IMR-90 (cell line): ENCODE data around the gene MAGI2. TPM values are rescaled to one million over a fixed set of nuclear protein-coding genes. Genes with fewer than 3 reads are reported as not detected.

Source experiments
- ATAC-seq: fragments of 200-7000 bp; cut with Tn5 transposase; 2 replicates; pipeline ENCODE4 v1.9.1; 2020; ENCODE audit warnings: low read depth, mild to moderate bottlenecking, moderate library complexity
- BruUV-seq: library from RNA; stranded (reverse); fragments of 400-500 nt; replicated peaks from 2 replicates; lab custom pipeline; 2021; lab: Mats Ljungman, UMichigan
- CTCF ChIA-PET: fragments of 300-600 bp; formaldehyde crosslinking; extraction: SDS; loops from one replicate; lab custom pipeline; 2021; ENCODE audit warnings: antibody characterized with exemption; lab: Yijun Ruan, JAX
- POLR2A ChIA-PET: fragments of 300-600 bp; sonication (Branson Sonifier 250); formaldehyde crosslinking; loops from one replicate; lab custom pipeline; 2022; ENCODE audit warnings: antibody characterized with exemption; ENCODE audit not compliant: unreplicated experiment; lab: Charles Lee
- DNase-seq: peaks from one replicate; pipeline ENCODE4 v3.0.0; 2013
- H2AFZ ChIP-seq: replicated peaks from 2 replicates; pipeline ENCODE3; 2013; ENCODE audit warnings: low read length, mild to moderate bottlenecking; ENCODE audit not compliant: poor library complexity
- H2AK5ac ChIP-seq: 2 replicates; pipeline ENCODE4 v1.6.1; 2013; ENCODE audit warnings: low read depth, low read length, inconsistent platforms
- H2AK9ac ChIP-seq: replicated peaks from 2 replicates; pipeline ENCODE3; 2013; ENCODE audit warnings: mild to moderate bottlenecking, low read depth, low read length, moderate library complexity; ENCODE audit not compliant: poor library complexity
- H2BK120ac ChIP-seq: 2 replicates; pipeline ENCODE4 v1.6.1; 2013; ENCODE audit warnings: low read depth, low read length, inconsistent platforms
- H2BK15ac ChIP-seq: 3 replicates; pipeline ENCODE4 v1.6.1; 2013; ENCODE audit warnings: low read depth, low read length, inconsistent platforms
- H2BK20ac ChIP-seq: 2 replicates; pipeline ENCODE4 v1.6.1; 2013; ENCODE audit warnings: low read depth, mild to moderate bottlenecking, inconsistent platforms, low read length, moderate library complexity
- H2BK5ac ChIP-seq: 2 replicates; pipeline ENCODE4 v1.6.1; 2013; ENCODE audit warnings: mild to moderate bottlenecking, low read depth, low read length, inconsistent platforms; ENCODE audit not compliant: poor library complexity, severe bottlenecking
- H3K14ac ChIP-seq: replicated peaks from 2 replicates; pipeline ENCODE4 v1.6.1; 2013; ENCODE audit warnings: low read depth, low read length, inconsistent platforms
- H3K18ac ChIP-seq: 2 replicates; pipeline ENCODE4 v1.6.1; 2013; ENCODE audit warnings: low read depth, low read length, control low read depth
- H3K23ac ChIP-seq: 2 replicates; pipeline ENCODE4 v1.6.1; 2013; ENCODE audit warnings: low read depth, low read length, inconsistent platforms
- H3K27ac ChIP-seq: 2 replicates; pipeline ENCODE4 v1.5.1; 2013; ENCODE audit warnings: mild to moderate bottlenecking, control low read depth, low read length; ENCODE audit not compliant: insufficient read depth
- H3K27me3 ChIP-seq: 2 replicates; pipeline ENCODE4 v1.6.1; 2013; ENCODE audit warnings: low read length; ENCODE audit not compliant: control insufficient read depth, insufficient read depth
- H3K36me3 ChIP-seq: 2 replicates; pipeline ENCODE4 v1.6.1; 2013; ENCODE audit warnings: low read length, mixed read lengths; ENCODE audit not compliant: control insufficient read depth, insufficient read depth
- H3K4ac ChIP-seq: 2 replicates; pipeline ENCODE4 v1.6.1; 2013; ENCODE audit warnings: low read depth, low read length, inconsistent platforms
- H3K4me1 ChIP-seq: 2 replicates; pipeline ENCODE4 v1.6.1; 2013; ENCODE audit warnings: low read length, mixed read lengths; ENCODE audit not compliant: control insufficient read depth, insufficient read depth
- H3K4me2 ChIP-seq: 2 replicates; pipeline ENCODE4 v1.6.1; 2013; ENCODE audit warnings: low read depth, mild to moderate bottlenecking, control low read depth, low read length, moderate library complexity
- H3K4me3 ChIP-seq: 2 replicates; pipeline ENCODE4 v1.5.1; 2013; ENCODE audit warnings: low read depth, mild to moderate bottlenecking, control low read depth, low read length, moderate library complexity; ENCODE audit not compliant: insufficient read depth
- H3K56ac ChIP-seq: 2 replicates; pipeline ENCODE4 v1.6.1; 2013; ENCODE audit warnings: low read length, inconsistent platforms; ENCODE audit not compliant: insufficient read depth; ENCODE audit errors: extremely low read depth
- H3K79me1 ChIP-seq, 2 experiments: 2 replicates each; pipeline ENCODE4 v1.6.1; 2013; ENCODE audit warnings: low read length in 2 of 2, inconsistent platforms in 1 of 2, low read depth in 1 of 2
- H3K9ac ChIP-seq: 2 replicates; pipeline ENCODE4 v1.6.1; 2013; ENCODE audit warnings: low read depth, low read length, control low read depth
- H3K9me1 ChIP-seq: 2 replicates; pipeline ENCODE4 v1.6.1; 2013; ENCODE audit warnings: low read length, inconsistent platforms; ENCODE audit not compliant: insufficient read depth
- H3K9me3 ChIP-seq: 2 replicates; pipeline ENCODE4 v1.6.1; 2013; ENCODE audit warnings: low read length; ENCODE audit not compliant: control insufficient read depth, insufficient read depth
- H4K20me1 ChIP-seq: 2 replicates; pipeline ENCODE4 v1.6.1; 2013; ENCODE audit warnings: low read length, inconsistent platforms; ENCODE audit not compliant: insufficient read depth
- H4K5ac ChIP-seq: 2 replicates; pipeline ENCODE4 v1.6.1; 2013; ENCODE audit warnings: mild to moderate bottlenecking, low read depth, low read length, control low read depth
- H4K8ac ChIP-seq, 2 experiments: 2 replicates each; pipeline ENCODE4 v1.6.1; 2013; ENCODE audit warnings: low read depth in 2 of 2, low read length in 2 of 2, control low read depth in 1 of 2, inconsistent platforms in 1 of 2
- H4K91ac ChIP-seq: 2 replicates; pipeline ENCODE4 v1.6.1; 2013; ENCODE audit warnings: low read depth, low read length, inconsistent platforms; ENCODE audit not compliant: insufficient read depth
- BHLHE40 ChIP-seq: fragments of 150-350 bp; IDR thresholded peaks from 2 replicates; pipeline ENCODE4 v1.6.1; 2016; ENCODE audit warnings: mild to moderate bottlenecking, low read depth, low read length
- MAFK ChIP-seq: IDR thresholded peaks from 2 replicates; pipeline ENCODE4 v1.6.1; 2012; ENCODE audit warnings: low read depth, low read length, improper control_type of control experiment
- USF2 ChIP-seq: fragments of 150-350 bp; IDR thresholded peaks from 2 replicates; pipeline ENCODE4 v1.6.1; 2017; ENCODE audit warnings: mild to moderate bottlenecking, antibody characterized with exemption, low read length, low read depth
- WGBS, 2 experiments: methylation state at CpG; one replicate each; pipeline versions ENCODE4 v1.1.5 to v1.1.7; 2013; ENCODE audit warnings: missing lambda C conversion rate in 2 of 2; ENCODE audit not compliant: insufficient read length in 1 of 2; ENCODE audit errors: extremely low coverage in 2 of 2; 5-methylcytosine and 5-hydroxymethylcytosine counted together
- dilution Hi-C: fragments of 300-500 bp; cut with HindIII; formaldehyde crosslinking; loops from one replicate; pipeline ENCODE4 v1.14.3; 2018; ENCODE audit warnings: low sequenced_read_pairs; ENCODE audit not compliant: unreplicated experiment
- in situ Hi-C: fragments of 300-500 bp; cut with MboI; formaldehyde crosslinking; loops from 3 replicates; pipeline ENCODE4 v1.14.3; 2019; ENCODE audit warnings: low sequenced_read_pairs, inconsistent platforms, mixed read lengths
- intact Hi-C: fragments of 100-400 bp; cut with micrococcal nuclease; formaldehyde crosslinking; loops from 2 replicates; pipeline ENCODE4 v1.10.0; 2022
- polyA plus RNA-seq, 3 experiments: library from polyadenylated mRNA; depleted of rRNA; stranded (reverse); fragments of >200 nt; gene quantifications; 2 replicates each; pipeline ENCODE4 v1.2.3, GENCODE V29; 2012; ENCODE audit warnings: low replicate concordance in 1 of 3
- total RNA-seq: library from RNA; depleted of rRNA; stranded (reverse); fragments of >200 nt; gene quantifications from 2 replicates; pipeline ENCODE4 v1.2.3, GENCODE V29; 2012

The MAGI2 gene
- total and polyA plus RNA-seq, 2 of the 4 experiments (the other 2 are of a cell fraction): 2.5 to 17.9 TPM

- ChIA-PET CTCF (interaction anchor here (1.0 kb wide), 1 partner anchor 10 kb away, joined by 3 read pairs; no protein-coding TSS in a partner anchor), POLR2A (no interaction called here)
- Histone ChIP-seq H3K36me3 (no peaks in the 10 kb centered on the region), H3K9me3 (no peaks in the 10 kb centered on the region), H3K27me3 (no peaks in the 10 kb centered on the region), H2BK120ac (no peak overlapping the region), H3K4me1 (peaks cover 11% of the 10 kb centered on the region), H2AK5ac (0 out of 2 replicates have a peak overlapping the region, but pooled peaks have one; percentile 5), H3K4me3 (no peak overlapping the region), H2AK9ac (no peak overlapping the region), H3K4ac (peak overlapping the region; percentile 23; the same call in 1 of the 2 replicates), H2BK15ac (no peak overlapping the region), H2BK5ac (no peak overlapping the region), H3K56ac (no peak overlapping the region), H3K4me2 (no peak overlapping the region), H3K14ac (no peak overlapping the region), H3K9me1 (no peaks in the 10 kb centered on the region; the same call in 1 of the 2 replicates), H3K79me1 (peaks cover 5 to 29% of the 10 kb centered on the region in 2 experiments; a peak in 2 of 4 replicates), H4K20me1 (no peaks in the 10 kb centered on the region), H3K18ac (no peak overlapping the region), H2AFZ (no peak overlapping the region), H3K27ac (no peak overlapping the region), H3K23ac (no peak overlapping the region), H4K5ac (no peak overlapping the region), H3K9ac (no peak overlapping the region), H4K91ac (no peak overlapping the region; the same call in 1 of the 2 replicates), H4K8ac (no peak overlapping the region), H2BK20ac (peak overlapping the region; percentile 10; the same call in 1 of the 2 replicates)
- dilution Hi-C loops: no loop called here
- no CpG with 5 or more reads among the region's 1 CpG for WGBS, 2 experiments
- no TSS peak for BruUV-seq
- DNase-seq (peak; percentile 73), ATAC-seq (no peak)
- intact Hi-C loops: loop anchor here (10.0 kb wide), 1 partner anchor 593 kb away; no protein-coding TSS in a partner anchor
- TF ChIP-seq USF2: no peak
- no peak for TF ChIP-seq MAFK
- no peak for TF ChIP-seq BHLHE40
- in situ Hi-C loops: no loop called here
These were observed 165.5 kb downstream of the MAGI2 start for GRCh38 chr7:79287981-79288380.
